HG03039 (cell line): ENCODE data around the gene LDLRAD1.
"Not testable (repeated sequence)": the region's sequence is repeated elsewhere in the genome, so short reads cannot be mapped to it uniquely, and the experiment has no call there.

ENCODE experiments used
- ATAC-seq: cut with Tn5 transposase; IDR thresholded peaks from one replicate; pipeline ENCODE4 v1.9.1; 2021; ENCODE audit warnings: mild to moderate bottlenecking, moderate library complexity; ENCODE audit not compliant: unreplicated experiment

The LDLRAD1 gene, protein sequence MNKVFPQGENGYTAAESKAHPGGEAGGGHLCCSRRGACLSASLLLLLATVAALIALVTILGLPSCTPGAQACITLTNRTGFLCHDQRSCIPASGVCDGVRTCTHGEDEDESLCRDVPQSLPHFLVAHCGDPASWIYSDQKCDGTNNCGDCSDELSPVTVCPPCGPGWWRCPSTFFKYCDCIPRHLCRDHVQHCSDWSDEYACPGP

DNA sequence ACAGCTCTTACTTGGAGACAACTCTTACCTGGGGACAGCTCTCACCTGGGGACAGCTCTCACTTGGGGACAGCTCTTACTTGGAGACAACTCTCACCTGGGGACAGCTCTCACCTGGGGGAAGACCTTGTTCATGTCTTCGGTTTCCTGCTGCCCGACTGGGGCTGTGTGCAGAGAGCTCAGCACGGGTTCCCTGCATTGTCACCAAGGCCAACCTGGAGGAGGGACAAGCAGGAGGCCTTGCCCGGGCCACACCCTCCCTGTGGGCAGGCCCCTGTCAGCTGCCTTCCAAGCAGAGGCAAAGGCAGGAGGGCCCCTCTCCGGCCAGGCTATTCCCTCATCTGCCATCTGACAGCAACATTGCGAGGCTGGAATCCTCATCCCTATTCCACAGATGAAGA, at the start of gene LDLRAD1:
Gene LDLRAD1 (minus strand): TSS at position 208 of the 400 bp plus-strand sequence. CDS start 74 bp downstream, at position 134.
- ATAC-seq, result no peak

DNA sequence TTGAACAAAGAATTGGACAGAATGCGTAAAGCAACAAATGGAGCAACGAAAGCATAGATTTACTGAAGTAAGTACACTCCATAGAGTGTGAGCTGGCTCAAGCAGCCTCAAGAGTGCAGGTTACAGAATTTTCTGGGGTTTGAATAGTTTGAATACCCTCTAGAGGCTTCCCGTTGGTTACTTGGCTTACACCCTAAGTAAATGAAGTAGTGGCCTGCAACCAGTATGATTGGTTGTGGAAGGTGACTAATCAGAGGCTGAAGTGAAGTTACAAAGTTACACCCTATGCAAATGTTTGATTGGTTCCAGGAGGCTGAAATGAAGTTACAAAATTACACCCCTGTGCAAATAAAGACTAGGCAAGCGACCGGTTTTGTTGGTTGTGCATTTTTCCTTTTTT, 46.3 kb upstream of the LDLRAD1 start:
- ATAC-seq, result no peak

GRCh38 chr1:54054438-54054749, 36.4 kb upstream of the LDLRAD1 start:
- no peak for ATAC-seq

DNA sequence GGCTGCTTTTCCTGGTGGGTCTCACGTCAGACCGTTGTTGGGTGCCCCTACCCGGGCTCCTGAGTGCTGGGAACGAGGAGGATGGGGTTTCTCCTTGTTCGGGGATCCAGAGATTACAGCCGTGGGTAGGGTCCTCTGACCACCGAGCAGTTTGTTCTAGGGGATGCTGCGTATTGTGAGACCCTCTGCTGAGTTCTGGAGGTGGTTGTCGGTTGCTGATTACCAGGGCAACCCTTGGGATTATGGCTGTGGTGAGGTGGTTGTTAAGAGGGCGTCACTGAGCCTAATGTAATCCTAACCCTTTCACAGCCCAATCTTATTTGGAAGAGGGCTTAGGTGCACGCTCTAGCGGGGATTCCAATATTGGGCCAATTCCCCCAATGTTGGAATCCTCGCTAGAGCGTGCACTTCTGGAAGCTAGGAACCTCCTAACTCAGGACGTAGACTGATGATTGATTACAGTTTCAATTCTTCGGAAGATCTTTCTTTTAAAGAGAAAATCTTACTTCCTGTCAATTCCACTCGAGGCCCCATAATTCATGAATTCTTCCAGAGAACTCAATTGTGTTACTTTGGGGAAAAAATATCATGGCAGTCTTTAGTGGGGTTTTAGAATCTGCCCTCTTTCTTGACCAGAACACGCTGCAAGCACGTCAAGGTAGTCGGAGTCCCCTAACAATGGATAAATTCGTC, 35.9 kb upstream of the LDLRAD1 start:
- ATAC-seq, result no peak

DNA sequence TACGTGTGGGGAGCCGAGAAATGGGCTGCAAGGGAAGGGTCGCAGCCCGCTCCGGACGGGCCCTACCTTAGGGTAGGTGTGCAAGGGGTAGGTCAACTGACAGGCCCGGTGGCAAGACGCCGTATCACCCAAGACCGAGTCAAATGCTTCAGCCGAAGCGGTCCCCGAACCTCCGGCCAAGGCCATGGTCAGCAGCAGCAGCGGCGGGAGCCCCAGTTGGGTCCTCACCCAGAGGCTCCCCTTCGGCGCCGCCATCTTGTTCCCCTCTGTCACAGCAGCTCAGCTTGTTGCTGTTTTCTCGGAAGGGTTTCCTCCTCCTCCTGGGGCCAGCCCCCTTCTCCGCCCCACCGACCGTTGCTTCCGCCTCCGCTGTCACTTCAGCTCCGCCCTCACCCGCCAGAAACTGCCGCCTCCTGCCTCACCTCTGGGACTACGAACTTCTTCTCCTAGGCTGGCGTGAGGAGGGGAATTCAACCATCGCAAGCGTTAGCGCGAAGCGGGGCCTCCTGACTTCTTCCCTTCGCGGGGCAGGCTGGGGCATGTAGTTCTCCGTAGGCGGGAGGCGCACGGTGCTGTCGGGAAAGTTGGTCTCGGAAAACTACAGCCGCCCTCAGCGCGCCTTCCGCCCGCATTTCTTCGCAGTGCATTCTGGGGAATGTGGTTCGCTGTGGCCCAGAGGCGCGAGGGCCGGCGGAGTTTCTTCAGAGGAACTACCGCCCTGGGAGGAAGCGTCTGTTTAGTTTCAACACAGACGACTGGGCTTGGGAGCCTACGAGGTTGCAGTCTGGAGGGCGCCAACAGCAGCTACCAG, 35.2 kb upstream of the LDLRAD1 start, which contains the start of the genes TCEANC2 and TMEM59:
Gene TCEANC2 (plus strand): TSS at position 675 of the 811 bp plus-strand sequence. CDS start 815 bp downstream, outside the sequence.
Gene TMEM59 (minus strand): TSS at position 271 of the 811 bp plus-strand sequence. CDS start 16 bp downstream, at position 255.
- ATAC-seq, result peak; percentile 88

- ATAC-seq, result peak; percentile 0
These were observed 34.5 kb upstream of the LDLRAD1 start for GRCh38 chr1:54052431-54052933.

GRCh38 chr1:54051933-54052430, 34.0 kb upstream of the LDLRAD1 start:
- no peak for ATAC-seq

- ATAC-seq, result not testable (repeated sequence)
These were observed 32.4 kb upstream of the LDLRAD1 start for GRCh38 chr1:54050435-54050834.

- ATAC-seq, result no peak
These were observed 29.7 kb upstream of the LDLRAD1 start for GRCh38 chr1:54047384-54048305.

DNA sequence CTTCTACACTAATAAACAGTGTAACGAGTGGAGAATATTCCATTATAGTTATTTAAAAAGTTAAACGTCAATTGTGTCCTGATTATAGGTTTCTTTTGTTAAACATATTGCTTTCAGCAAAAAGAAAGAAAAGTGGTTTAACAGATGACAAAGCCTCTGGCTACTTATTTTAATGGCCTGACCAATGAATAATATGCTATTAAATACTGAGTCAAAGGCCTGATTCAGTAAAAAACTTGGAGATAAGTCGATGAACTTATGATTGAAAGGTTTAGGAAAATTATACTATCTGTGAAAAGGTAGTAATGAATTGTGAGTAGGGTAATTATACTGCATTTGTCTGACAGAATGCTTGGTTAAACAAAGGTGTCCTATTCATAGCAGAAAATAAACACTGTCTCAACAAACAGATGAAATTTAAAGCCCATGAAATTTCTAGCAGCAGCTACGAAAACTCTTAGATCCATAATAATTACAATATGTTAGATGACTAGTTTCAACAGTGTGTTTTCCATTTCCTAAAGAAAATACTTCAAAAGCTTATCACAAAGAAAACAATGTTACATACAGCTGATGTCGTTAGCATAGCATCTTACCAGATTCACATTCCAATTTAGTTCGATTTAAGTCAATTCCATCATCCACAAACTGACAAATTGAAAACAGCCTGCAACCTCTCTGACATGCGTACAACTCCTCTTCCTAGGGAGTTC, 28.8 kb upstream of the LDLRAD1 start:
- no peak for ATAC-seq

DNA sequence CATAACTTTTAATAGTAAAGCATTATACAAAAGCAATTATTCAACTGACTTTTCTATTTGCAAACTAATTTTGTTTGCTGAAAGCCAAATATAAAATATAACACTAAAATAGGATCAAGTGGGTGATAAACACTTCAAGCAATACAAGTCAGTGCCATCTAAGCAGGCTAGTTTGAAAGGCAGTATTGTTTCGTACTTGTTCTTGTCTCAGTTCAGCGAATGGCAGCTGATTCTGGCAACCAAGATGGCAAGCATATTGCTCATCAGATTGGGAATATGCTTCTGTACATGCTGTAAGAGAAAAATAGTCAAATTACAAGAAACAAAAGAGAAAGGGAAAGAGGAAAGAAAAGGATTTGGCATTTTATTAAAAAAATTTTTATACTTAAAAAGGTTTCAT, 27.5 kb upstream of the LDLRAD1 start:
- no peak for ATAC-seq

DNA sequence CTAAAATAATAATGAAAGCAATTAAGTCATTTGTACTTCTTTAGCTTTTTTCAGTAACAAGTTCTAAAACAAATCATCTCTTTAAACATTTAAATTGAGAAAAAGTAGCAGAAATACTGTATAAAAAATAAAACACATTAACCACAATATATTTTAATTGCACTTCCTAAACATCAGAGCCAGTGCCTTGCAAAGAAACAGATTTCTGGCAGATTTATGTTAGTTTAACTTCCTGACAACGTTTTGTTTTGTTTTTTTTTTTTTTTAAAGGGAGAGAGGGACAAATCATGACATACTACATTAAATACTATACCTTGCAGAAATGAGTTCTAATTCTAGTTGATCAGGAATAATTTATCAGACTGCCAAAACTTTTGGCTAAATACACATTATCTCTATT, 23.8 kb upstream of the LDLRAD1 start:
- ATAC-seq, result no peak

- ATAC-seq, result no peak
These were observed 19.5 kb upstream of the LDLRAD1 start for GRCh38 chr1:54037476-54037875.

GRCh38 chr1:54028306-54029251, 10.6 kb upstream of the LDLRAD1 start:
- no peak for ATAC-seq

DNA sequence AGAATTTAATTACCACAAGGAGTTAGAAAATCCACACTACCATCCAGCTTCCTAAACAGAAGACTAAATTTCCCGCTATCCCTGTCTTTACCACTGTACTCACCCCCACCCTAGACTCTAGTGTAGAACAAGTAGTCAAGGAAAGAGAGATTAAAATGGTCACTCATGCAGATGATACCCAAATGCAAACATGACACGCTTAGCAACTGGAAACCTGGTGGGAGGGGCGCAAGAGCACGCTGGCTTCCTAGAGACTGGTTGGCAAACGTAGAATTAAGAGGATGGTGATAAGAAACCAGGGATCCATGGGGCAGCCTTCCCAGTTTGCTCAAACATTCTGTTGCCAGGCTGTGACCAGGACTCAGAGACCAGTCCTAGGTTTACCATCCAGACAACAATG, 9.9 kb upstream of the LDLRAD1 start:
- no peak for ATAC-seq

GRCh38 chr1:54024811-54025210, 6.8 kb upstream of the LDLRAD1 start:
- not testable (repeated sequence) for ATAC-seq

GRCh38 chr1:54024358-54024757, 6.4 kb upstream of the LDLRAD1 start:
- no peak for ATAC-seq

GRCh38 chr1:54019562-54020176, 1.7 kb upstream of the LDLRAD1 start:
- not testable (repeated sequence) for ATAC-seq
